Measurements from ENCODE around the gene HELLS.
A peak's percentile ranks its signal among the peaks of the same experiment; 100 is the strongest.
"Not testable (repeated sequence)": the region's sequence is repeated elsewhere in the genome, so short reads cannot be mapped to it uniquely, and the experiment has no call there.

The HELLS gene

GRCh38 chr10:94545391-94546048 lies at the start of gene HELLS:
Gene HELLS, plus strand, starts transcription at chr10:94545788. Its CDS starts 134 bp downstream, at chr10:94545922.
- H3K9me3 ChIP-seq (ENCODE audit: low read length), result no peaks in the 10 kb centered on the region
- peak within 1 kb of the TSS; percentile 97 for H2AFZ ChIP-seq (ENCODE audit: low read depth, low read length)
- H3K36me3 ChIP-seq (ENCODE audit: insufficient read depth, low read length), result peaks cover 14% of the 10 kb centered on the region
- H3K4me3 ChIP-seq (ENCODE audit: low read length), result peak within 1 kb of the TSS; percentile 84
- H3K27me3 ChIP-seq (ENCODE audit: insufficient read depth, low read length), result no peaks in the 10 kb centered on the region
- H3K4me1 ChIP-seq (ENCODE audit: insufficient read depth, low read length), result peaks cover 18% of the 10 kb centered on the region

- H3K9me3 ChIP-seq (ENCODE audit: low read length), result peaks cover 2% of the 10 kb centered on the region
These were observed 49.6 kb upstream of the HELLS start for GRCh38 chr10:94496010-94496409.

GRCh38 chr10:94496646-94497045 lies 48.9 kb upstream of the HELLS start:
- no peak overlapping the region for H3K4me3 ChIP-seq (ENCODE audit: low read length)
- peaks cover 2% of the 10 kb centered on the region for H3K9me3 ChIP-seq (ENCODE audit: low read length)
- H3K36me3 ChIP-seq (ENCODE audit: insufficient read depth, low read length), result no peaks in the 10 kb centered on the region
- H2AFZ ChIP-seq (ENCODE audit: low read depth, low read length), result no peak overlapping the region
- H3K27me3 ChIP-seq (ENCODE audit: insufficient read depth, low read length), result no peaks in the 10 kb centered on the region
- H3K4me1 ChIP-seq (ENCODE audit: insufficient read depth, low read length), result no peaks in the 10 kb centered on the region

More at GRCh38 chr10:94496010-94496409, 49.6 kb upstream of the HELLS start:
- Histone ChIP-seq H2AFZ (ENCODE audit: low read depth, low read length) (no peak overlapping the region), H3K4me1 (ENCODE audit: insufficient read depth, low read length) (no peaks in the 10 kb centered on the region), H3K36me3 (ENCODE audit: insufficient read depth, low read length) (no peaks in the 10 kb centered on the region), H3K27me3 (ENCODE audit: insufficient read depth, low read length) (no peaks in the 10 kb centered on the region), H3K4me3 (ENCODE audit: low read length) (no peak overlapping the region)

GRCh38 chr10:94500063-94500462 lies 45.5 kb upstream of the HELLS start:
- Histone ChIP-seq H3K27me3 (ENCODE audit: insufficient read depth, low read length) (no peaks in the 10 kb centered on the region), H3K36me3 (ENCODE audit: insufficient read depth, low read length) (no peaks in the 10 kb centered on the region), H3K9me3 (ENCODE audit: low read length) (no peaks in the 10 kb centered on the region), H3K4me1 (ENCODE audit: insufficient read depth, low read length) (no peaks in the 10 kb centered on the region), H2AFZ (ENCODE audit: low read depth, low read length) (no peak overlapping the region), H3K4me3 (ENCODE audit: low read length) (no peak overlapping the region)

- Histone ChIP-seq H3K36me3 (ENCODE audit: insufficient read depth, low read length) (peaks cover 6% of the 10 kb centered on the region), H3K4me3 (ENCODE audit: low read length) (no peak overlapping the region), H3K27me3 (ENCODE audit: insufficient read depth, low read length) (no peaks in the 10 kb centered on the region), H3K4me1 (ENCODE audit: insufficient read depth, low read length) (no peaks in the 10 kb centered on the region), H3K9me3 (ENCODE audit: low read length) (no peaks in the 10 kb centered on the region), H2AFZ (ENCODE audit: low read depth, low read length) (no peak overlapping the region)
These were observed 24.0 kb upstream of the HELLS start for GRCh38 chr10:94521276-94522250.

GRCh38 chr10:94524146-94524545 lies 21.4 kb upstream of the HELLS start:
- Histone ChIP-seq H3K9me3 (ENCODE audit: low read length) (no peaks in the 10 kb centered on the region), H3K4me3 (ENCODE audit: low read length) (no peak overlapping the region), H3K4me1 (ENCODE audit: insufficient read depth, low read length) (no peaks in the 10 kb centered on the region), H2AFZ (ENCODE audit: low read depth, low read length) (no peak overlapping the region), H3K27me3 (ENCODE audit: insufficient read depth, low read length) (no peaks in the 10 kb centered on the region), H3K36me3 (ENCODE audit: insufficient read depth, low read length) (peaks cover 6% of the 10 kb centered on the region)

- H3K4me1 ChIP-seq (ENCODE audit: insufficient read depth, low read length), result no peaks in the 10 kb centered on the region
- H2AFZ ChIP-seq (ENCODE audit: low read depth, low read length), result no peak overlapping the region
- peaks cover 6% of the 10 kb centered on the region for H3K36me3 ChIP-seq (ENCODE audit: insufficient read depth, low read length)
- no peak overlapping the region for H3K4me3 ChIP-seq (ENCODE audit: low read length)
- no peaks in the 10 kb centered on the region for H3K27me3 ChIP-seq (ENCODE audit: insufficient read depth, low read length)
- no peaks in the 10 kb centered on the region for H3K9me3 ChIP-seq (ENCODE audit: low read length)
These were observed 20.9 kb upstream of the HELLS start for GRCh38 chr10:94524711-94525110.

GRCh38 chr10:94531550-94531949 lies 14.0 kb upstream of the HELLS start:
- H3K4me3 ChIP-seq (ENCODE audit: low read length); H3K36me3 ChIP-seq (ENCODE audit: insufficient read depth, low read length); H3K9me3 ChIP-seq (ENCODE audit: low read length); H3K27me3 ChIP-seq (ENCODE audit: insufficient read depth, low read length); H2AFZ ChIP-seq (ENCODE audit: low read depth, low read length); H3K4me1 ChIP-seq (ENCODE audit: insufficient read depth, low read length): not testable (repeated sequence)

GRCh38 chr10:94533027-94533426 lies 12.6 kb upstream of the HELLS start:
- no peaks in the 10 kb centered on the region for H3K4me1 ChIP-seq (ENCODE audit: insufficient read depth, low read length)
- H3K4me3 ChIP-seq (ENCODE audit: low read length), result no peak overlapping the region
- no peaks in the 10 kb centered on the region for H3K9me3 ChIP-seq (ENCODE audit: low read length)
- no peak overlapping the region for H2AFZ ChIP-seq (ENCODE audit: low read depth, low read length)
- H3K27me3 ChIP-seq (ENCODE audit: insufficient read depth, low read length), result no peaks in the 10 kb centered on the region
- H3K36me3 ChIP-seq (ENCODE audit: insufficient read depth, low read length), result no peaks in the 10 kb centered on the region

GRCh38 chr10:94542282-94542681 lies 3.3 kb upstream of the HELLS start:
- H3K4me3 ChIP-seq (ENCODE audit: low read length); H2AFZ ChIP-seq (ENCODE audit: low read depth, low read length); H3K9me3 ChIP-seq (ENCODE audit: low read length); H3K36me3 ChIP-seq (ENCODE audit: insufficient read depth, low read length); H3K27me3 ChIP-seq (ENCODE audit: insufficient read depth, low read length): not testable (repeated sequence)
- H3K4me1 ChIP-seq (ENCODE audit: insufficient read depth, low read length), result peaks cover 15% of the 10 kb centered on the region

- Histone ChIP-seq H3K36me3 (ENCODE audit: insufficient read depth, low read length) (peaks cover 16% of the 10 kb centered on the region), H2AFZ (ENCODE audit: low read depth, low read length) (peak overlapping the region; percentile 73), H3K9me3 (ENCODE audit: low read length) (no peaks in the 10 kb centered on the region), H3K4me1 (ENCODE audit: insufficient read depth, low read length) (peaks cover 18% of the 10 kb centered on the region), H3K27me3 (ENCODE audit: insufficient read depth, low read length) (no peaks in the 10 kb centered on the region), H3K4me3 (ENCODE audit: low read length) (peak overlapping the region; percentile 84)
These were observed 687 bp downstream of the HELLS start for GRCh38 chr10:94546049-94546900.

- peaks cover 16% of the 10 kb centered on the region for H3K36me3 ChIP-seq (ENCODE audit: insufficient read depth, low read length)
- peaks cover 18% of the 10 kb centered on the region for H3K4me1 ChIP-seq (ENCODE audit: insufficient read depth, low read length)
- H3K27me3 ChIP-seq (ENCODE audit: insufficient read depth, low read length), result no peaks in the 10 kb centered on the region
- H3K4me3 ChIP-seq (ENCODE audit: low read length), result peak overlapping the region; percentile 84
- no peaks in the 10 kb centered on the region for H3K9me3 ChIP-seq (ENCODE audit: low read length)
- H2AFZ ChIP-seq (ENCODE audit: low read depth, low read length), result peak overlapping the region; percentile 73
These were observed 1.3 kb downstream of the HELLS start for GRCh38 chr10:94546901-94547185.

GRCh38 chr10:94549221-94549620 lies 3.6 kb downstream of the HELLS start:
- H3K36me3 ChIP-seq (ENCODE audit: insufficient read depth, low read length), result peaks cover 26% of the 10 kb centered on the region
- no peak overlapping the region for H2AFZ ChIP-seq (ENCODE audit: low read depth, low read length)
- H3K27me3 ChIP-seq (ENCODE audit: insufficient read depth, low read length), result no peaks in the 10 kb centered on the region
- no peaks in the 10 kb centered on the region for H3K9me3 ChIP-seq (ENCODE audit: low read length)
- H3K4me1 ChIP-seq (ENCODE audit: insufficient read depth, low read length), result peaks cover 18% of the 10 kb centered on the region
- H3K4me3 ChIP-seq (ENCODE audit: low read length), result no peak overlapping the region

Data from neuron (in vitro differentiated cells).